H1 (cell line): ENCODE data around the gene SHANK1. TPM values are rescaled to one million over a fixed set of nuclear protein-coding genes. Genes with fewer than 3 reads are reported as not detected.

Source experiments
- CTCF ChIA-PET: fragments of 300-600 bp; sonication (Branson Sonifier 250); formaldehyde crosslinking; loops from one replicate; lab custom pipeline; 2021; ENCODE audit not compliant: partially characterized antibody; lab: Charles Lee
- POLR2A ChIA-PET: fragments of 300-600 bp; sonication (Branson Sonifier 250); formaldehyde crosslinking; loops from one replicate; lab custom pipeline; 2021; ENCODE audit warnings: inconsistent platforms; ENCODE audit not compliant: partially characterized antibody; lab: Charles Lee
- DNase-seq, 2 experiments: peaks; one replicate each; pipeline versions ENCODE4 v3.0.0 to v3.0.0-alpha.2; 2010 to 2022; ENCODE audit warnings: low spot score in 2 of 2, low read depth in 1 of 2, mixed read lengths in 1 of 2
- FAIRE-seq: peaks from 2 replicates; lab custom pipeline; 2011; peaks lifted over from hg19 to GRCh38; lab: Jason Lieb, UNC
- H2AFZ ChIP-seq: 2 replicates; pipeline ENCODE4 v1.8.1; 2012; ENCODE audit warnings: low read length, inconsistent platforms
- H2AK5ac ChIP-seq: 2 replicates; pipeline ENCODE4 v1.6.1; 2013; ENCODE audit warnings: low read depth, low read length
- H2BK120ac ChIP-seq: replicated peaks from 2 replicates; pipeline ENCODE3; 2013; ENCODE audit warnings: low read depth, low read length, inconsistent platforms
- H2BK12ac ChIP-seq: 2 replicates; pipeline ENCODE4 v1.6.1; 2013; ENCODE audit warnings: low read depth, low read length
- H2BK15ac ChIP-seq: 2 replicates; pipeline ENCODE4 v1.6.1; 2013; ENCODE audit warnings: low read length
- H2BK20ac ChIP-seq: 2 replicates; pipeline ENCODE4 v1.6.1; 2013; ENCODE audit warnings: low read length
- H2BK5ac ChIP-seq: 2 replicates; pipeline ENCODE4 v1.6.1; 2013; ENCODE audit warnings: low read depth, low read length
- H3K14ac ChIP-seq: 2 replicates; pipeline ENCODE4 v1.6.1; 2013; ENCODE audit warnings: inconsistent platforms; ENCODE audit not compliant: insufficient read length
- H3K18ac ChIP-seq: 2 replicates; pipeline ENCODE4 v1.6.1; 2013; ENCODE audit warnings: low read length; ENCODE audit errors: extremely low read depth
- H3K23ac ChIP-seq: 2 replicates; pipeline ENCODE4 v1.6.1; 2013; ENCODE audit warnings: inconsistent platforms; ENCODE audit not compliant: insufficient read length
- H3K23me2 ChIP-seq: 2 replicates; pipeline ENCODE4 v1.6.1; 2013; ENCODE audit warnings: low read depth, low read length
- H3K27ac ChIP-seq: 2 replicates; pipeline ENCODE4 v1.6.1; 2011; ENCODE audit warnings: low read depth, low read length, inconsistent platforms
- H3K27me3 ChIP-seq, 4 experiments: replicated peaks in 1 of 4; 1 replicate in 1 of 4; 2 replicates in 3 of 4; pipeline versions ENCODE4 v1.6.1 to v1.8.1; 2011 to 2013; ENCODE audit warnings: low read length in 3 of 4, mild to moderate bottlenecking in 3 of 4, inconsistent platforms in 2 of 4, mixed read lengths in 2 of 4, moderate library complexity in 1 of 4; ENCODE audit not compliant: control insufficient read depth in 3 of 4, insufficient read depth in 3 of 4; ENCODE audit errors: extremely low read depth in 1 of 4
- H3K36me3 ChIP-seq, 4 experiments: 2 replicates each; pipeline versions ENCODE4 v1.6.1 to v1.8.1; 2011 to 2013; ENCODE audit warnings: mild to moderate bottlenecking in 4 of 4, low read length in 3 of 4, moderate library complexity in 2 of 4, control low read depth in 1 of 4, inconsistent platforms in 1 of 4; ENCODE audit not compliant: insufficient read depth in 4 of 4, control insufficient read depth in 2 of 4
- H3K4ac ChIP-seq: replicated peaks from 2 replicates; pipeline ENCODE3; 2013; ENCODE audit warnings: low read length, low read depth, mixed read lengths, inconsistent platforms; ENCODE audit not compliant: insufficient read length
- H3K4me1 ChIP-seq, 4 experiments: replicated peaks in 1 of 4; 1 replicate in 1 of 4; 2 replicates in 3 of 4; pipeline versions ENCODE4 v1.6.1 to v1.8.1; 2011 to 2013; ENCODE audit warnings: low read length in 3 of 4, inconsistent platforms in 2 of 4, mixed read lengths in 1 of 4; ENCODE audit not compliant: insufficient read depth in 4 of 4, control insufficient read depth in 3 of 4
- H3K4me2 ChIP-seq, 2 experiments: 2 replicates each; pipeline versions ENCODE4 v1.6.1 to v1.8.1; 2011 to 2013; ENCODE audit warnings: low read depth in 2 of 2, low read length in 2 of 2, control low read depth in 1 of 2, inconsistent platforms in 1 of 2, mild to moderate bottlenecking in 1 of 2; ENCODE audit not compliant: insufficient read depth in 1 of 2
- H3K4me3 ChIP-seq, 4 experiments: fragments of 200-600, 300-600 bp in 1 of 4; sonication (generic), shearing (Covaris generic), sonication (Bioruptor Twin) in 1 of 4; 2 replicates each; pipeline versions ENCODE4 v1.5.1 to v1.8.1; 2011 to 2016; ENCODE audit warnings: low read length in 4 of 4, low read depth in 3 of 4, control low read depth in 2 of 4, inconsistent platforms in 2 of 4, mild to moderate bottlenecking in 2 of 4, mixed read lengths in 1 of 4, moderate library complexity in 1 of 4; ENCODE audit not compliant: insufficient read depth in 2 of 4; ENCODE audit errors: extremely low read depth in 1 of 4
- H3K56ac ChIP-seq: replicated peaks from 2 replicates; pipeline ENCODE3; 2013; ENCODE audit warnings: low read depth, mild to moderate bottlenecking, mixed read lengths, low read length, inconsistent platforms; ENCODE audit not compliant: insufficient read length
- H3K79me1 ChIP-seq: 2 replicates; pipeline ENCODE4 v1.6.1; 2013; ENCODE audit warnings: low read depth, low read length, control low read depth
- H3K79me2 ChIP-seq, 2 experiments: 2 replicates each; pipeline versions ENCODE4 v1.6.1 to v1.8.1; 2012 to 2013; ENCODE audit warnings: low read length in 2 of 2, mild to moderate bottlenecking in 2 of 2, inconsistent platforms in 1 of 2; ENCODE audit not compliant: insufficient read depth in 2 of 2, control insufficient read depth in 1 of 2
- H3K9ac ChIP-seq, 4 experiments: replicated peaks in 1 of 4; 1 replicate in 1 of 4; 2 replicates in 3 of 4; pipeline versions ENCODE4 v1.6.1 to v1.8.1; 2011 to 2013; ENCODE audit warnings: low read depth in 3 of 4, low read length in 3 of 4, control low read depth in 2 of 4, mild to moderate bottlenecking in 2 of 4, moderate library complexity in 2 of 4, inconsistent platforms in 1 of 4; ENCODE audit errors: extremely low read depth in 1 of 4
- H3K9me3 ChIP-seq, 2 experiments: 2 replicates each; pipeline versions ENCODE4 v1.6.1 to v1.8.1; 2012 to 2013; ENCODE audit warnings: mild to moderate bottlenecking in 2 of 2, moderate library complexity in 2 of 2, control low read depth in 1 of 2, inconsistent platforms in 1 of 2, low read depth in 1 of 2, low read length in 1 of 2, mixed read lengths in 1 of 2; ENCODE audit not compliant: insufficient read depth in 2 of 2
- H4K20me1 ChIP-seq, 2 experiments: replicated peaks in 1 of 2; 2 replicates each; pipeline versions ENCODE3 to v1.8.1; 2011 to 2013; ENCODE audit warnings: inconsistent platforms in 2 of 2, low read length in 2 of 2, mild to moderate bottlenecking in 1 of 2; ENCODE audit not compliant: insufficient read depth in 2 of 2, control insufficient read depth in 1 of 2
- H4K5ac ChIP-seq: 2 replicates; pipeline ENCODE4 v1.6.1; 2013; ENCODE audit warnings: low read length, low read depth, mixed read lengths, inconsistent platforms; ENCODE audit not compliant: insufficient read length
- H4K8ac ChIP-seq: 2 replicates; pipeline ENCODE4 v1.8.0; 2013; ENCODE audit warnings: mild to moderate bottlenecking, moderate library complexity, low read length, inconsistent platforms; ENCODE audit not compliant: insufficient read depth; ENCODE audit errors: extremely low read depth
- H4K91ac ChIP-seq: replicated peaks from 2 replicates; pipeline ENCODE3; 2013; ENCODE audit warnings: low read length, mixed read lengths, inconsistent platforms; ENCODE audit not compliant: insufficient read length
- BCL11A ChIP-seq, 2 experiments: IDR thresholded peaks; one replicate each; pipeline ENCODE4 v1.6.1; 2011; ENCODE audit warnings: low read depth in 2 of 2, low read length in 2 of 2, mild to moderate bottlenecking in 2 of 2
- CBX8 ChIP-seq: fragments of 300-800, 300-1000 bp; sonication (generic); IDR thresholded peaks from 2 replicates; pipeline ENCODE4 v1.7.1; 2016; ENCODE audit warnings: low read depth, low read length, borderline replicate concordance
- CREB1 ChIP-seq: IDR thresholded peaks from 2 replicates; pipeline ENCODE4 v1.6.1; 2012; ENCODE audit warnings: inconsistent platforms
- FOSL1 ChIP-seq: IDR thresholded peaks from 2 replicates; pipeline ENCODE4 v1.6.1; 2011; ENCODE audit warnings: mild to moderate bottlenecking, low read depth, low read length, moderate library complexity; ENCODE audit not compliant: insufficient read depth
- JUND ChIP-seq: IDR thresholded peaks from 2 replicates; pipeline ENCODE4 v1.6.1; 2011; ENCODE audit warnings: mild to moderate bottlenecking, improper control_type of control experiment, low read length
- KDM4A ChIP-seq: IDR thresholded peaks from one replicate; pipeline ENCODE4 v1.7.1; 2012; ENCODE audit warnings: low read depth, mild to moderate bottlenecking, moderate library complexity, low read length, inconsistent platforms; ENCODE audit not compliant: severe bottlenecking
- POLR2A ChIP-seq, 2 experiments: IDR thresholded peaks; 1 replicate in 1 of 2; 2 replicates in 1 of 2; pipeline ENCODE4 v1.6.1; 2011; ENCODE audit warnings: low read depth in 2 of 2, low read length in 2 of 2, mild to moderate bottlenecking in 2 of 2; ENCODE audit errors: control extremely low read depth in 1 of 2
- SP2 ChIP-seq: IDR thresholded peaks from 2 replicates; pipeline ENCODE4 v1.6.1; 2012; ENCODE audit warnings: mild to moderate bottlenecking, low read length, inconsistent platforms
- TAF1 ChIP-seq: IDR thresholded peaks from 2 replicates; pipeline ENCODE4 v1.6.1; 2011; ENCODE audit warnings: mild to moderate bottlenecking, low read depth, low read length
- YY1 ChIP-seq: IDR thresholded peaks from 2 replicates; pipeline ENCODE4 v1.6.1; 2011; ENCODE audit warnings: low read depth, mild to moderate bottlenecking, low read length
- WGBS, 2 experiments: shearing (Covaris generic) in 1 of 2; methylation state at CpG; one replicate each; pipeline versions ENCODE4 v1.1.6 to v1.1.7; 2013 to 2015; ENCODE audit warnings: low lambda C conversion rate in 2 of 2, mixed read lengths in 2 of 2, inconsistent platforms in 1 of 2, low coverage in 1 of 2, missing lambda C conversion rate in 1 of 2; ENCODE audit not compliant: insufficient replicate concordance in 2 of 2, insufficient coverage in 1 of 2, insufficient read length in 1 of 2; ENCODE audit errors: extremely low coverage in 1 of 2, missing lambda C conversion rate in 1 of 2; 5-methylcytosine and 5-hydroxymethylcytosine counted together
- polyA plus RNA-seq, 7 experiments: library from polyadenylated mRNA; depleted of rRNA in 3 of 7; stranded (reverse) in 5 of 7; unstranded in 2 of 7; fragments of >200 nt in 5 of 7; fragments of 200-250 nt in 2 of 7; gene quantifications; 1 replicate in 5 of 7; 2 replicates in 1 of 7; 4 replicates in 1 of 7; pipeline versions ENCODE4 v1.2.1 to v1.2.3, GENCODE V29; 2011 to 2013; ENCODE audit warnings: missing spikeins in 2 of 7, mixed read lengths in 2 of 7
- total RNA-seq: library from RNA; stranded (reverse); fragmentation: NEBNext Ultra II Directional; extraction: Animal tissue kit (Norgen Biotek cat#: 25700); gene quantifications from 2 replicates; pipeline ENCODE4 v1.2.1, GENCODE V29; 2021
- TF ChIP-seq, protein P1 (sequence below): IDR thresholded peaks from 2 replicates; pipeline ENCODE4 v1.6.1; 2012; ENCODE audit warnings: low read length, inconsistent platforms

Gene SHANK1
- total and polyA plus RNA-seq, 2 of the 8 experiments (the other 6 are each of a cell fraction or from before 2014, with no cell fraction given) = 1.1 to 3.7 TPM

DNA sequence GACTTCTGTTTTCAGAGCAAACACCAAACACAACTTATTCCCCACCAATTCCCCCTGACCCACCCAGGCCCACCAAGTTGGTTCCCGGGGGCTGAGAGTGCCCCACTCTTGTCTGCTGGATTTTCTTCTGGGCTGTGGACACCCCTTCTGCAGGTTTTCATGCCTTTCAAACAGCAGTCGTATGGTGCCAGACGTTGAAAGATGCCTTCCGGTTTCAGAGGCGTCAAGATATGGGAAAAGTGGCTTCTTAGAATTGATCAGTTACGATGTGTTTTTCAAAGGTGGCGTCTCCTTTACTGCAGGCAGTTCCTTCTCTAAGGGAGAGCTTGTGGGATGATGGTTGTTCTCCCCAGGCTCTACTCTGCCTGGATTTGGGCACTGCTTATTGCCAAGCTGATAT is 16.3 kb upstream of the SHANK1 start:
- Histone ChIP-seq H3K27ac (no peak overlapping the region), H3K18ac (no peak overlapping the region), H3K4me1 (peaks cover 0 to 4% (median 0%) of the 10 kb centered on the region in 4 experiments; a peak in 1 of 7 replicates)
- TF ChIP-seq YY1 (no peak), BCL11A (IDR thresholded peaks at IDR 0.05; ENCODE audit: low read depth in 2 of 2, low read length in 2 of 2) (no peak), TAF1 (no peak), JUND (no peak), POLR2A (IDR thresholded peaks at IDR 0.05; ENCODE audit: control extremely low read depth in 1 of 2, low read depth in 2 of 2, low read length in 2 of 2) (no peak), FOSL1 (no peak), CBX8 (no peak), SP2 (no peak), KDM4A (no peak), CREB1 (no peak)
- TF ChIP-seq, protein P1, sequence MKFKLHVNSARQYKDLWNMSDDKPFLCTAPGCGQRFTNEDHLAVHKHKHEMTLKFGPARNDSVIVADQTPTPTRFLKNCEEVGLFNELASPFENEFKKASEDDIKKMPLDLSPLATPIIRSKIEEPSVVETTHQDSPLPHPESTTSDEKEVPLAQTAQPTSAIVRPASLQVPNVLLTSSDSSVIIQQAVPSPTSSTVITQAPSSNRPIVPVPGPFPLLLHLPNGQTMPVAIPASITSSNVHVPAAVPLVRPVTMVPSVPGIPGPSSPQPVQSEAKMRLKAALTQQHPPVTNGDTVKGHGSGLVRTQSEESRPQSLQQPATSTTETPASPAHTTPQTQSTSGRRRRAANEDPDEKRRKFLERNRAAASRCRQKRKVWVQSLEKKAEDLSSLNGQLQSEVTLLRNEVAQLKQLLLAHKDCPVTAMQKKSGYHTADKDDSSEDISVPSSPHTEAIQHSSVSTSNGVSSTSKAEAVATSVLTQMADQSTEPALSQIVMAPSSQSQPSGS = no peak

More for the DNA sequence above, 16.3 kb upstream of the SHANK1 start:
- H3K9me3 ChIP-seq = no peaks in the 10 kb centered on the region
- ChIA-PET CTCF (interaction anchor here (0.8 to 1.7 kb wide), 4 partner anchors 15 to 48 kb away, joined by 3 to 4 read pairs (median 4); no protein-coding TSS in a partner anchor), POLR2A (interaction anchor here (0.8 to 1.4 kb wide), 3 partner anchors 13 to 66 kb away, joined by 4 to 5 read pairs (median 4); partner anchors contain the start of gene CLEC11A)
- H3K79me1 ChIP-seq = no peaks in the 10 kb centered on the region
- no peak overlapping the region for H4K5ac ChIP-seq
- H2BK5ac ChIP-seq = no peak overlapping the region
- FAIRE-seq = no peak
- no peaks in the 10 kb centered on the region; a peak in 1 of 7 replicates for H3K27me3 ChIP-seq
- no peak overlapping the region for H2AFZ ChIP-seq
- no peak overlapping the region for H3K9ac ChIP-seq
- no peaks in the 10 kb centered on the region for H3K36me3 ChIP-seq
- H3K79me2 ChIP-seq = no peaks in the 10 kb centered on the region
- H2BK120ac ChIP-seq = no peak overlapping the region
- H4K8ac ChIP-seq = no peak overlapping the region
- no peak overlapping the region for H3K14ac ChIP-seq
- H4K91ac ChIP-seq = no peak overlapping the region
- H2BK12ac ChIP-seq = no peak overlapping the region
- H2AK5ac ChIP-seq = no peak overlapping the region
- no peak for DNase-seq
- no peak overlapping the region for H3K4me3 ChIP-seq
- no peak overlapping the region for H3K4ac ChIP-seq
- H2BK20ac ChIP-seq = no peak overlapping the region
- H3K23me2 ChIP-seq = no peaks in the 10 kb centered on the region
- H3K4me2 ChIP-seq = no peak overlapping the region
- H2BK15ac ChIP-seq = no peak overlapping the region
- H3K23ac ChIP-seq = no peak overlapping the region
- no peak overlapping the region for H3K56ac ChIP-seq
- WGBS, 2 experiments = 77% methylated on average over 7 of the region's 7 CpGs; no CpG with 5 or more reads in 1 of the 2 experiments
- peaks cover 0 to 2% of the 10 kb centered on the region in 2 experiments for H4K20me1 ChIP-seq
